ENCODE data around the gene LGALS9B. TPM values are rescaled to one million over a fixed set of nuclear protein-coding genes. Genes with fewer than 3 reads are reported as not detected.
A peak's percentile ranks its signal among the peaks of the same experiment; 100 is the strongest.
"Not testable (repeated sequence)": the region's sequence is repeated elsewhere in the genome, so short reads cannot be mapped to it uniquely, and the experiment has no call there.

Gene LGALS9B
- total and polyA plus RNA-seq, 2 of the 4 experiments (the other 2 are of a cell fraction), result not detected

- H3K9me3 ChIP-seq (ENCODE audit: control insufficient read depth, insufficient read depth, low read length); H3K14ac ChIP-seq (replicated peaks; ENCODE audit: low read depth, low read length); H2AK5ac ChIP-seq (ENCODE audit: low read depth, low read length); H3K56ac ChIP-seq (ENCODE audit: extremely low read depth, insufficient read depth, low read length); H3K79me1 ChIP-seq (ENCODE audit: low read depth in 1 of 2, low read length in 2 of 2); H3K18ac ChIP-seq (ENCODE audit: low read depth, low read length); H3K4me3 ChIP-seq (ENCODE audit: insufficient read depth, low read depth, low read length); H4K20me1 ChIP-seq (ENCODE audit: insufficient read depth, low read length); intact Hi-C loops (cut with micrococcal nuclease); H3K4ac ChIP-seq (ENCODE audit: low read depth, low read length); H3K27ac ChIP-seq (ENCODE audit: insufficient read depth, low read length); H3K36me3 ChIP-seq (ENCODE audit: control insufficient read depth, insufficient read depth, low read length); H2BK120ac ChIP-seq (ENCODE audit: low read depth, low read length); BruUV-seq (replicated peaks); in situ Hi-C loops (cut with MboI; ENCODE audit: low sequenced_read_pairs); H3K4me2 ChIP-seq (ENCODE audit: low read depth, low read length); H3K9me1 ChIP-seq (ENCODE audit: insufficient read depth, low read length); CTCF ChIA-PET; H3K4me1 ChIP-seq (ENCODE audit: control insufficient read depth, insufficient read depth, low read length); H4K91ac ChIP-seq (ENCODE audit: insufficient read depth, low read depth, low read length); H2AFZ ChIP-seq (replicated peaks; ENCODE audit: low read length, poor library complexity); H4K5ac ChIP-seq (ENCODE audit: low read depth, low read length); POLR2A ChIA-PET (ENCODE audit: unreplicated experiment); H3K23ac ChIP-seq (ENCODE audit: low read depth, low read length); dilution Hi-C loops (cut with HindIII; ENCODE audit: low sequenced_read_pairs, unreplicated experiment); H2BK5ac ChIP-seq (ENCODE audit: low read depth, low read length, poor library complexity, severe bottlenecking); DNase-seq; ATAC-seq (ENCODE audit: low read depth); H4K8ac ChIP-seq (ENCODE audit: low read depth in 2 of 2, low read length in 2 of 2); H2BK20ac ChIP-seq (ENCODE audit: low read depth, low read length); H3K9ac ChIP-seq (ENCODE audit: low read depth, low read length); H2BK15ac ChIP-seq (ENCODE audit: low read depth, low read length); H2AK9ac ChIP-seq (replicated peaks; ENCODE audit: low read depth, low read length, poor library complexity); H3K27me3 ChIP-seq (ENCODE audit: control insufficient read depth, insufficient read depth, low read length): not testable (repeated sequence)
- no CpG with 5 or more reads among the region's 5 CpGs for WGBS, 2 experiments (ENCODE audit: extremely low coverage in 2 of 2, insufficient read length in 1 of 2)
These were observed 44.5 kb downstream of the LGALS9B start for GRCh38 chr17:20422826-20423225.

- H3K4me3 ChIP-seq (ENCODE audit: insufficient read depth, low read depth, low read length); H3K27me3 ChIP-seq (ENCODE audit: control insufficient read depth, insufficient read depth, low read length); H3K9me3 ChIP-seq (ENCODE audit: control insufficient read depth, insufficient read depth, low read length); BruUV-seq (replicated peaks); H2BK120ac ChIP-seq (ENCODE audit: low read depth, low read length); H3K14ac ChIP-seq (replicated peaks; ENCODE audit: low read depth, low read length); CTCF ChIA-PET; H3K27ac ChIP-seq (ENCODE audit: insufficient read depth, low read length); H4K91ac ChIP-seq (ENCODE audit: insufficient read depth, low read depth, low read length); POLR2A ChIA-PET (ENCODE audit: unreplicated experiment); DNase-seq; H2AK9ac ChIP-seq (replicated peaks; ENCODE audit: low read depth, low read length, poor library complexity); H3K36me3 ChIP-seq (ENCODE audit: control insufficient read depth, insufficient read depth, low read length); H2AFZ ChIP-seq (replicated peaks; ENCODE audit: low read length, poor library complexity); H4K20me1 ChIP-seq (ENCODE audit: insufficient read depth, low read length); H3K18ac ChIP-seq (ENCODE audit: low read depth, low read length); H2AK5ac ChIP-seq (ENCODE audit: low read depth, low read length); H3K9me1 ChIP-seq (ENCODE audit: insufficient read depth, low read length); in situ Hi-C loops (cut with MboI; ENCODE audit: low sequenced_read_pairs); H4K8ac ChIP-seq (ENCODE audit: low read depth in 2 of 2, low read length in 2 of 2); H3K23ac ChIP-seq (ENCODE audit: low read depth, low read length); dilution Hi-C loops (cut with HindIII; ENCODE audit: low sequenced_read_pairs, unreplicated experiment); H3K4me1 ChIP-seq (ENCODE audit: control insufficient read depth, insufficient read depth, low read length); H2BK20ac ChIP-seq (ENCODE audit: low read depth, low read length); H3K4ac ChIP-seq (ENCODE audit: low read depth, low read length); H3K56ac ChIP-seq (ENCODE audit: extremely low read depth, insufficient read depth, low read length); H2BK15ac ChIP-seq (ENCODE audit: low read depth, low read length); H3K79me1 ChIP-seq (ENCODE audit: low read depth in 1 of 2, low read length in 2 of 2); H2BK5ac ChIP-seq (ENCODE audit: low read depth, low read length, poor library complexity, severe bottlenecking); H4K5ac ChIP-seq (ENCODE audit: low read depth, low read length); H3K4me2 ChIP-seq (ENCODE audit: low read depth, low read length); H3K9ac ChIP-seq (ENCODE audit: low read depth, low read length); intact Hi-C loops (cut with micrococcal nuclease): not testable (repeated sequence)
- WGBS, 2 experiments (ENCODE audit: extremely low coverage in 2 of 2, insufficient read length in 1 of 2), result no CpG with 5 or more reads among the region's 8 CpGs
- peak; percentile 53; the same call in 1 of the 2 replicates for ATAC-seq (ENCODE audit: low read depth)
These were observed 48.5 kb downstream of the LGALS9B start for GRCh38 chr17:20418838-20419237.

Data from IMR-90 (cell line).